ENCODE measurements around the gene SURF4. TPM values are rescaled to one million over a fixed set of nuclear protein-coding genes. Genes with fewer than 3 reads are reported as not detected.

The SURF4 gene
- total and polyA plus RNA-seq, 2 of the 13 experiments (the other 11 are each of a cell fraction or from before 2014, with no cell fraction given), result 220 to 265 TPM

- H2AFZ ChIP-seq (ENCODE audit: low read length), result no peak overlapping the region
- ChIA-PET POLR2A (no interaction called here), CTCF (ENCODE audit: low intra/inter-chr PET ratio, low total read pairs) (no interaction called here)
- BruUV-seq (replicated peaks), result no TSS peak
- no peak overlapping the region for H3K27ac ChIP-seq (ENCODE audit: extremely low read length, insufficient read depth, low read length)
- TF ChIP-seq ZNF782 (CRISPR knock-in tag; IDR thresholded peaks at IDR 0.05; ENCODE audit: borderline replicate concordance), result no peak
- TF ChIP-seq RAD21 (CRISPR knock-in tag; IDR thresholded peaks at IDR 0.05), result peak; percentile 26; the same call in 1 of the 2 replicates
- no peak for TF ChIP-seq RCOR2 (CRISPR knock-in tag; IDR thresholded peaks at IDR 0.05)
- TF ChIP-seq XRCC5 (optimal IDR thresholded peaks at IDR 0.05; ENCODE audit: low read length), result peak; percentile 30
- peak; percentile 72 for TF ChIP-seq CTCF (CRISPR knock-in tag; IDR thresholded peaks at IDR 0.05)
- TF ChIP-seq ZNF33A (CRISPR knock-in tag; IDR thresholded peaks at IDR 0.05; ENCODE audit: borderline replicate concordance), result no peak
- 0 out of 4 replicates have a peak, but pooled peaks of 1 of the 2 experiments have one; percentile 29 for TF ChIP-seq HMGXB4 (CRISPR knock-in tag; IDR thresholded peaks at IDR 0.05; ENCODE audit: borderline replicate concordance in 1 of 2, low read depth in 1 of 2)
- no peak for TF ChIP-seq NONO (IDR thresholded peaks at IDR 0.05)
- 0 out of 2 replicates have a peak, but pooled peaks have one; percentile 20 for TF ChIP-seq NONO (CRISPR knock-in tag; conservative IDR thresholded peaks at IDR 0.05)
- TF ChIP-seq ZNF280B (CRISPR knock-in tag; IDR thresholded peaks at IDR 0.05; ENCODE audit: borderline replicate concordance), result no peak
- 0 out of 2 replicates have a peak, but pooled peaks have one; percentile 25 for TF ChIP-seq ZNF687 (CRISPR knock-in tag; IDR thresholded peaks at IDR 0.05)
- TF ChIP-seq STAG1 (CRISPR knock-in tag; IDR thresholded peaks at IDR 0.05), result peak; percentile 40
- 0 out of 2 replicates have a peak, but pooled peaks have one; percentile 43 for TF ChIP-seq ZNF556 (CRISPR knock-in tag; IDR thresholded peaks at IDR 0.05; ENCODE audit: borderline replicate concordance)
- 0 out of 2 replicates have a peak, but pooled peaks have one; percentile 23 for TF ChIP-seq MEIS1 (CRISPR knock-in tag; IDR thresholded peaks at IDR 0.05; ENCODE audit: borderline replicate concordance)
- intact Hi-C loops (cut with micrococcal nuclease; ENCODE audit: unreplicated experiment) (loop anchor here (5.0 kb wide), 1 partner anchor 40 kb away; the partner anchor contains the start of genes SURF1 and SURF2), in situ Hi-C loops (cut with HindIII; ENCODE audit: extremely low pct_ligation_motif_present, low pct_unique_long_range_greater_than_20kb) (no loop called here)
- FAIRE-seq (no peak), ATAC-seq (peak; percentile 52), DNase-seq (ENCODE audit: low spot score) (no peak)
- H3K9ac ChIP-seq (ENCODE audit: insufficient read depth, low read depth, low read length), result no peak overlapping the region
- WGBS (ENCODE audit: low lambda C conversion rate), result 63% methylated on average over 6 of the region's 14 CpGs
- H3K4me2 ChIP-seq (ENCODE audit: low read depth, low read length), result no peak overlapping the region
- no peaks in the 10 kb centered on the region for H3K9me3 ChIP-seq (ENCODE audit: low read length)
- H3K36me3 ChIP-seq (replicated peaks in 1 of 2; ENCODE audit: control insufficient read depth in 1 of 2, insufficient read depth in 2 of 2, low read length in 2 of 2), result no peaks in the 10 kb centered on the region
- no peaks in the 10 kb centered on the region for H3K79me2 ChIP-seq (ENCODE audit: insufficient read depth, low read length)
- no peaks in the 10 kb centered on the region for H3K27me3 ChIP-seq (ENCODE audit: control insufficient read depth in 1 of 2, insufficient read depth in 2 of 2, low read length in 2 of 2)
- H3K4me1 ChIP-seq (ENCODE audit: insufficient read depth, low read length), result peaks cover 47% of the 10 kb centered on the region
- no peak overlapping the region for H3K4me3 ChIP-seq (replicated peaks in 1 of 3; ENCODE audit: insufficient read depth in 1 of 3, low read depth in 2 of 3, low read length in 3 of 3)
- H4K20me1 ChIP-seq (ENCODE audit: insufficient read depth, low read length), result no peaks in the 10 kb centered on the region
These were observed 21.1 kb upstream of the SURF4 start for GRCh38 chr9:133396952-133397351.
